ENCODE results near the gene SMIM29. TPM values are rescaled to one million over a fixed set of nuclear protein-coding genes. Genes with fewer than 3 reads are reported as not detected.
A peak's percentile ranks its signal among the peaks of the same experiment; 100 is the strongest.
"Not testable (repeated sequence)": the region's sequence is repeated elsewhere in the genome, so short reads cannot be mapped to it uniquely, and the experiment has no call there.

Gene SMIM29
- total RNA-seq, 2 donors from 2014 or later = 7.1 to 41.3 TPM

GRCh38 chr6:34260576-34261267, 11.9 kb upstream of the SMIM29 start:
- TF ChIP-seq, protein P1, sequence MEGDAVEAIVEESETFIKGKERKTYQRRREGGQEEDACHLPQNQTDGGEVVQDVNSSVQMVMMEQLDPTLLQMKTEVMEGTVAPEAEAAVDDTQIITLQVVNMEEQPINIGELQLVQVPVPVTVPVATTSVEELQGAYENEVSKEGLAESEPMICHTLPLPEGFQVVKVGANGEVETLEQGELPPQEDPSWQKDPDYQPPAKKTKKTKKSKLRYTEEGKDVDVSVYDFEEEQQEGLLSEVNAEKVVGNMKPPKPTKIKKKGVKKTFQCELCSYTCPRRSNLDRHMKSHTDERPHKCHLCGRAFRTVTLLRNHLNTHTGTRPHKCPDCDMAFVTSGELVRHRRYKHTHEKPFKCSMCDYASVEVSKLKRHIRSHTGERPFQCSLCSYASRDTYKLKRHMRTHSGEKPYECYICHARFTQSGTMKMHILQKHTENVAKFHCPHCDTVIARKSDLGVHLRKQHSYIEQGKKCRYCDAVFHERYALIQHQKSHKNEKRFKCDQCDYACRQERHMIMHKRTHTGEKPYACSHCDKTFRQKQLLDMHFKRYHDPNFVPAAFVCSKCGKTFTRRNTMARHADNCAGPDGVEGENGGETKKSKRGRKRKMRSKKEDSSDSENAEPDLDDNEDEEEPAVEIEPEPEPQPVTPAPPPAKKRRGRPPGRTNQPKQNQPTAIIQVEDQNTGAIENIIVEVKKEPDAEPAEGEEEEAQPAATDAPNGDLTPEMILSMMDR (IDR thresholded peaks at IDR 0.05) = no peak
- DNase-seq (ENCODE audit: low spot score) = no peak
- Histone ChIP-seq H3K36me3 (no peaks in the 10 kb centered on the region), H3K4me1 (ENCODE audit: control insufficient read depth in 1 of 2, low read depth in 2 of 2) (no peaks in the 10 kb centered on the region), H3K9me3 (peaks cover 4% of the 10 kb centered on the region), H3K27me3 (replicated peaks; ENCODE audit: insufficient read depth) (no peaks in the 10 kb centered on the region), H3K4me3 (no peak overlapping the region), H3K27ac (no peak overlapping the region)
- no peak for ATAC-seq (ENCODE audit: insufficient number of reproducible peaks, low FRiP score, low read depth)

- H3K4me3 ChIP-seq = no peak overlapping the region
- TF ChIP-seq, protein P1 (IDR thresholded peaks at IDR 0.05) = no peak
- H3K4me1 ChIP-seq (ENCODE audit: control insufficient read depth in 1 of 2, low read depth in 2 of 2) = no peaks in the 10 kb centered on the region
- ATAC-seq (ENCODE audit: insufficient number of reproducible peaks, low FRiP score, low read depth) = no peak
- DNase-seq (ENCODE audit: low spot score) = no peak
- no peak overlapping the region for H3K27ac ChIP-seq
- H3K9me3 ChIP-seq = peaks cover 4% of the 10 kb centered on the region
- no peaks in the 10 kb centered on the region for H3K36me3 ChIP-seq
- H3K27me3 ChIP-seq (replicated peaks; ENCODE audit: insufficient read depth) = no peaks in the 10 kb centered on the region
Observed at GRCh38 chr6:34259529-34260069, 10.8 kb upstream of the SMIM29 start.

DNA sequence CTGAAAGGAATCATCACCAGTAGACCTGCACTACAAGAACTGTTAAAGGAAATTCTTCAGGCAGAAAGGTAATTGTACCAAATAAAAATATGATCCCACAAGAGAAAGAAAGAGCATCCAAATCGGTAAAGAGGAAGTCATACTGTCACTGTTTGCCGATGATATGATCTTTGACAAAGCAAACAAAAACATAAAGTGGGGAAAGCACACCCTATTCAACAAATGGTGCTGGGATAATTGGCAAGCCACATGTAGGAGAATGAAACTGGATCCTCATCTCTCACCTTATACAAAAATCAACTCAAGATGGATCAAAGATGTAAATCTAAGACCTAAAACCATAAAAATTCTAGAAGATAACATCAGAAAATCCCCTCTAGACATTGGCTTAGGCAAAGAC, 3.6 kb upstream of the SMIM29 start:
- ATAC-seq (ENCODE audit: insufficient number of reproducible peaks, low FRiP score, low read depth); H3K9me3 ChIP-seq; H3K4me3 ChIP-seq; H3K36me3 ChIP-seq; H3K4me1 ChIP-seq (ENCODE audit: control insufficient read depth in 1 of 2, low read depth in 2 of 2); H3K27me3 ChIP-seq (replicated peaks; ENCODE audit: insufficient read depth); DNase-seq (ENCODE audit: low spot score); H3K27ac ChIP-seq: not testable (repeated sequence)

- Histone ChIP-seq H3K27me3 (replicated peaks; ENCODE audit: insufficient read depth) (no peaks in the 10 kb centered on the region), H3K9me3 (no peaks in the 10 kb centered on the region), H3K27ac (peak overlapping the region; percentile 67 to 85), H3K4me3 (peak overlapping the region; percentile 99), H3K36me3 (no peaks in the 10 kb centered on the region), H3K4me1 (ENCODE audit: control insufficient read depth in 1 of 2, low read depth in 2 of 2) (peaks cover 11 to 14% of the 10 kb centered on the region in 2 donors)
- DNase-seq (ENCODE audit: low spot score) = no peak
- TF ChIP-seq, protein P1 (IDR thresholded peaks at IDR 0.05) = no peak
- ATAC-seq (ENCODE audit: insufficient number of reproducible peaks, low FRiP score, low read depth) = no peak
Observed at GRCh38 chr6:34249469-34250261, 859 bp upstream of the SMIM29 start.

DNA sequence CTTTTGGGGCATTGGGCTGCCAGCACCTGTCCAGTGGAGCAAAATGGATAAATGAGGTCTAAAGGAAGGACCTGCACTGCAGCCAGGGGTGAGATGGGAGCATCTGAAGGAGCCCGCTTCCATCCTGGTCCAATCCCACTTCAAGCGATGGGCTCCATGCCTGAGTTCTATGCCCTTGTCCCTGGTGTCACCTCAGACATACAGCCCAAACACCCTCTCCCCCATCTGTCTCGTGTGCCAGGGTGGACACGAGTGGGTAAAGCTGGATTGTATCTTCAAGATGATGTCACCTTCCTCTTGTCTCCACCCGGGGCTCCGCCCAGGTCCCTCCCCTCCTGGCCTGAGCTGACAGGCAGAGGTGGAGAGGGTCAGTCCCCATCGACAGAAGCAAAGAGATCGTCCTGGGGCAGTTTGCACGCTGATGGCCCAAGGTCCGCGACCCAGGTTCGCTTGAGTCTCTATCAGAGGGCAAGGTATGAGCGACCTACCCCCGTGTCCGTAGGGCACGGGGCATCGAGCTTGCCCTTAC, 544 bp downstream of the SMIM29 start:
- peaks cover 24 to 28% of the 10 kb centered on the region in 2 donors for H3K4me1 ChIP-seq (ENCODE audit: control insufficient read depth in 1 of 2, low read depth in 2 of 2)
- no peaks in the 10 kb centered on the region for H3K36me3 ChIP-seq
- DNase-seq (ENCODE audit: low spot score) (no peak), ATAC-seq (ENCODE audit: insufficient number of reproducible peaks, low FRiP score, low read depth) (no peak)
- H3K4me3 ChIP-seq = peak overlapping the region; percentile 99
- H3K27ac ChIP-seq = peak overlapping the region; percentile 69 to 85
- H3K9me3 ChIP-seq = no peaks in the 10 kb centered on the region
- TF ChIP-seq, protein P1 (IDR thresholded peaks at IDR 0.05) = no peak
- no peaks in the 10 kb centered on the region for H3K27me3 ChIP-seq (replicated peaks; ENCODE audit: insufficient read depth)
